ENCODE measurements around the gene MTFR1L. TPM values are rescaled to one million over a fixed set of nuclear protein-coding genes. Genes with fewer than 3 reads are reported as not detected.
A peak's percentile ranks its signal among the peaks of the same experiment; 100 is the strongest.

MTFR1L gene
- total and polyA plus RNA-seq, 9 of the 15 experiments (the other 6 are each of a cell fraction or from before 2014, with no cell fraction given) = 41.4 to 98.5 (median 53.7) TPM

DNA sequence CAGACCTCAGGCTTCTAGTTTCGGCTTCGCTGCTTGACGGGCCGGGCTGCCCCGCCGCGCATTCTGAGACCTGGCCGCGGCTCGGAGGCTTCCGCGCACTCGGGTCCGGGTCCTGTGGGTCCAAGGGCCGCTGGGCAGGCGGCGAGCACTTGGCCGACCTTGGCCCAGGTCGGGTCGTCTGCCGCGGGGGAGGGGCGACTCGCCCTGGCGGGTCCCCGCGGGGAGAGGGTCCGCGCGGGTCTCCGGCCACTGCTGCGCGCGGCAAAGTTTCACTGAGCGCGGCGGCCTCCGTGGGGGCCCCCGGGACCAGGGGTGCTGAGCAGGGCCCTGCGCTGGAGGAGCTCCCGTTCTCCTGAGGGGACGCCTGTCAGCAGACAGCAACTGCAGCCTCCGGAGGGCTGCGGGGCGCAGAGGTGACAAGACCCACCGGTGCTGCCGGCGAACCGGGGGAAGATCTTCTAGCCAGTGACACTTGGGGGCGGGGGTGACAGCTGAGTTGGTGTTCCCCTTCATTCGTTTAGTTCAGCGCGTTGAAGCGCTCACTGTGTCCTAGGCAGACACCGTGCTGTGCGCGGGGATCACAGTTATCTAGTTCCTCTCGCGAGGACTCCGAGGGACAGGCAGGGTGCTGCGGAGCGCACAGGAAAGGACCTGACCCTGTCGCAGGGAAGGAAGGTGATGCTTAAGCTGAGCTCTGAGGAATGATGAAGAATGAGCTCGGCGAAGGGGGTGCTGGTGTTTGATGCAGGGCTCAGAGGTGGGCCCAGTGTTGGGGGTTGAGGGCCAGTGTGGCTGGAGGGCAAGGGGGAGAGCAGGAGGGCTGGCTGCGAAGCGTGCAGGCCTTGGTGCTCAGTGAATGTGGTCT, 725 bp downstream of the MTFR1L start (continued):
- TF ChIP-seq, protein P1, sequence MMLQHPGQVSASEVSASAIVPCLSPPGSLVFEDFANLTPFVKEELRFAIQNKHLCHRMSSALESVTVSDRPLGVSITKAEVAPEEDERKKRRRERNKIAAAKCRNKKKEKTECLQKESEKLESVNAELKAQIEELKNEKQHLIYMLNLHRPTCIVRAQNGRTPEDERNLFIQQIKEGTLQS (IDR thresholded peaks at IDR 0.05) = no peak
- TF ChIP-seq, protein P1 (CRISPR knock-in tag; conservative IDR thresholded peaks at IDR 0.05) = no peak; the same call in 1 of the 2 replicates
- TF ChIP-seq SIRT6 (IDR thresholded peaks at IDR 0.05; ENCODE audit: low read depth, low read length) (no peak), LARP7 (IDR thresholded peaks at IDR 0.05) (no peak; the same call in 1 of the 2 replicates), FOXK2 (conservative IDR thresholded peaks at IDR 0.05 in 1 of 2, IDR thresholded peaks at IDR 0.05 in 1 of 2; ENCODE audit: low read depth in 2 of 2) (no peak), JUND (IDR thresholded peaks at IDR 0.05; ENCODE audit: borderline replicate concordance, low read depth, low read length) (no peak), JUND (tag; IDR thresholded peaks at IDR 0.05; ENCODE audit: borderline replicate concordance, low read depth, low read length) (no peak; the same call in 2 of the 3 replicates), ZNF184 (CRISPR knock-in tag; IDR thresholded peaks at IDR 0.05) (no peak), GABPB1 (CRISPR knock-in tag; IDR thresholded peaks at IDR 0.05) (no peak), HDAC2 (IDR thresholded peaks at IDR 0.05) (peak; percentile 60; the same call in 1 of the 2 replicates), MTA3 (IDR thresholded peaks at IDR 0.05; ENCODE audit: borderline replicate concordance) (no peak), KDM1A (IDR thresholded peaks at IDR 0.05) (no peak), PRPF4 (IDR thresholded peaks at IDR 0.05; ENCODE audit: insufficient read depth, low read depth, low read length, poor library complexity, severe bottlenecking) (no peak), ZNF780A (CRISPR knock-in tag; IDR thresholded peaks at IDR 0.05) (no peak), SNIP1 (IDR thresholded peaks at IDR 0.05; ENCODE audit: low read depth) (no peak)
- TF ChIP-seq, protein P2, sequence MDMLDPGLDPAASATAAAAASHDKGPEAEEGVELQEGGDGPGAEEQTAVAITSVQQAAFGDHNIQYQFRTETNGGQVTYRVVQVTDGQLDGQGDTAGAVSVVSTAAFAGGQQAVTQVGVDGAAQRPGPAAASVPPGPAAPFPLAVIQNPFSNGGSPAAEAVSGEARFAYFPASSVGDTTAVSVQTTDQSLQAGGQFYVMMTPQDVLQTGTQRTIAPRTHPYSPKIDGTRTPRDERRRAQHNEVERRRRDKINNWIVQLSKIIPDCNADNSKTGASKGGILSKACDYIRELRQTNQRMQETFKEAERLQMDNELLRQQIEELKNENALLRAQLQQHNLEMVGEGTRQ (CRISPR knock-in tag; IDR thresholded peaks at IDR 0.05) = no peak
- TF ChIP-seq, protein P3, sequence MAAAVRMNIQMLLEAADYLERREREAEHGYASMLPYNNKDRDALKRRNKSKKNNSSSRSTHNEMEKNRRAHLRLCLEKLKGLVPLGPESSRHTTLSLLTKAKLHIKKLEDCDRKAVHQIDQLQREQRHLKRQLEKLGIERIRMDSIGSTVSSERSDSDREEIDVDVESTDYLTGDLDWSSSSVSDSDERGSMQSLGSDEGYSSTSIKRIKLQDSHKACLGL (CRISPR knock-in tag; IDR thresholded peaks at IDR 0.05; ENCODE audit: borderline replicate concordance, poor library complexity, severe bottlenecking) = no peak
